ENCODE measurements around the gene BMPR1B.

BMPR1B gene

DNA sequence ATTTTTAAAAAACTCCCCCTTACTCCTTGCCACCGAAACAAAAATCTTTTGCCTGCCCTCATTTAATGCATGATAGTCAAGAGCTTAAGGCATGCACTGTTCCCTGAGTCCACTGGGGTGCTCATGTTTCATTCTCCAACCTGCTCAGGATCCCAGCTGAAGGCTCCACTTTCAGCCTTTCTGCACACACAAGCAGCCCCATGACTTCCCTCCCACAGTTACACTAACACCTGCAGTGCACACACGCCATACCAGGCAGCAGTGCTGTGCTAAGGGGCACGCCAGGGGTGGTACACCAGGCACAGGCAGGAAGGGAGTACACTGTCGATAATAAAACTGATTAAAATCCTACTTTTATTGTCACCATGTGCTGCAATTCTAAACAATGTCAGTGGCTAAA lies 385.2 kb downstream of the BMPR1B start:
- Histone ChIP-seq H3K4ac (ENCODE audit: low read depth, low read length) (no peak overlapping the region), H4K8ac (ENCODE audit: low read depth, low read length) (no peak overlapping the region), H3K9me3 (ENCODE audit: insufficient read depth, low read depth, low read length) (peaks cover 6% of the 10 kb centered on the region), H3K4me3 (ENCODE audit: low read depth, low read length) (no peak overlapping the region), H2AK5ac (ENCODE audit: low read length) (no peak overlapping the region), H3K36me3 (ENCODE audit: control insufficient read depth in 1 of 2, insufficient read depth in 2 of 2, low read length in 2 of 2) (no peaks in the 10 kb centered on the region), H3K14ac (ENCODE audit: low read length) (no peak overlapping the region), H3K79me1 (ENCODE audit: low read length) (no peaks in the 10 kb centered on the region), H2BK5ac (ENCODE audit: low read depth, low read length, poor library complexity) (no peak overlapping the region), H2BK12ac (ENCODE audit: low read length) (no peak overlapping the region), H3K27ac (ENCODE audit: low read depth, low read length) (no peak overlapping the region), H2AFZ (ENCODE audit: insufficient read depth, low read length, poor library complexity) (no peak overlapping the region), H3K23ac (ENCODE audit: low read length) (no peak overlapping the region), H3K79me2 (ENCODE audit: control insufficient read depth, insufficient read depth, low read length, poor library complexity) (no peaks in the 10 kb centered on the region), H3K4me2 (ENCODE audit: low read length) (no peak overlapping the region), H3K9ac (ENCODE audit: low read length) (no peak overlapping the region), H3K18ac (ENCODE audit: low read length) (no peak overlapping the region), H3K4me1 (ENCODE audit: control insufficient read depth in 1 of 2, insufficient read depth in 2 of 2, low read length in 2 of 2) (no peaks in the 10 kb centered on the region), H4K12ac (ENCODE audit: low read depth, low read length) (no peak overlapping the region), H2BK120ac (ENCODE audit: insufficient read depth, low read length, poor library complexity) (no peak overlapping the region), H4K91ac (ENCODE audit: low read depth, low read length) (no peak overlapping the region), H3K27me3 (ENCODE audit: insufficient read depth, low read length) (no peaks in the 10 kb centered on the region)
- WGBS (ENCODE audit: extremely low coverage, insufficient coverage, insufficient read length) = no CpG with 5 or more reads among the region's 4 CpGs
- no peak for DNase-seq

DNA sequence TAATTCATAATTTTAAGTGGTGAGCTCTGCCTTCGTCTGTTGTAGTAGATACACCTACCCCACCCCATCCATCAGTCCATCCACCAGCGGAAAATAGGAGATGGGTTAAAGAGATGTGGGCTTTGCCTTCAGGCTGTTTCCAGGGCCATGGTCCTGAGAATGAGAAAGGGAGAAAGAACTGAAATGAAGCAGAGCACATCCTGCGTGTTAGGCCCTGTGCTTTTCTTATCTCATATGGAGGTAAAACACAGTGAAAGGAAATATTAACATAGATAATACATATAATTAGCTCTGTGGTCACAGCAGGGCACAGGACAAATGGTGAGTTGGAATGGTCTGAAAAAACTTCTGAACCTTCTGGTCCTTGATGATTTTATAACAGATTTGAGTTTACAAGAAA lies 393.5 kb downstream of the BMPR1B start:
- H3K4me1 ChIP-seq (ENCODE audit: control insufficient read depth in 1 of 2, insufficient read depth in 2 of 2, low read length in 2 of 2) = peaks cover 0 to 2% of the 10 kb centered on the region in 2 experiments
- no peaks in the 10 kb centered on the region for H3K36me3 ChIP-seq (ENCODE audit: control insufficient read depth in 1 of 2, insufficient read depth in 2 of 2, low read length in 2 of 2)
- H3K79me2 ChIP-seq (ENCODE audit: control insufficient read depth, insufficient read depth, low read length, poor library complexity) = no peaks in the 10 kb centered on the region
- no peak overlapping the region for H4K8ac ChIP-seq (ENCODE audit: low read depth, low read length)
- H4K12ac ChIP-seq (ENCODE audit: low read depth, low read length) = no peak overlapping the region
- no peak overlapping the region for H2AK5ac ChIP-seq (ENCODE audit: low read length)
- H3K14ac ChIP-seq (ENCODE audit: low read length) = no peak overlapping the region
- no peak overlapping the region for H2BK120ac ChIP-seq (ENCODE audit: insufficient read depth, low read length, poor library complexity)
- no peak overlapping the region for H4K91ac ChIP-seq (ENCODE audit: low read depth, low read length)
- no peak for DNase-seq
- no peak overlapping the region for H3K18ac ChIP-seq (ENCODE audit: low read length)
- H3K79me1 ChIP-seq (ENCODE audit: low read length) = no peaks in the 10 kb centered on the region
- no peak overlapping the region for H2AFZ ChIP-seq (ENCODE audit: insufficient read depth, low read length, poor library complexity)
- H3K4me3 ChIP-seq (ENCODE audit: low read depth, low read length) = no peak overlapping the region
- WGBS (ENCODE audit: extremely low coverage, insufficient coverage, insufficient read length) = no CpG with 5 or more reads among the region's 3 CpGs
- no peak overlapping the region for H3K23ac ChIP-seq (ENCODE audit: low read length)
- no peak overlapping the region for H3K27ac ChIP-seq (ENCODE audit: low read depth, low read length)
- no peak overlapping the region for H2BK12ac ChIP-seq (ENCODE audit: low read length)
- H2BK5ac ChIP-seq (ENCODE audit: low read depth, low read length, poor library complexity) = no peak overlapping the region
- no peaks in the 10 kb centered on the region for H3K9me3 ChIP-seq (ENCODE audit: insufficient read depth, low read depth, low read length)
- no peak overlapping the region for H3K4me2 ChIP-seq (ENCODE audit: low read length)
- H3K27me3 ChIP-seq (ENCODE audit: insufficient read depth, low read length) = no peaks in the 10 kb centered on the region
- H3K4ac ChIP-seq (ENCODE audit: low read depth, low read length) = no peak overlapping the region
- H3K9ac ChIP-seq (ENCODE audit: low read length) = no peak overlapping the region

GRCh38 chr4:95153182-95153581 lies 395.4 kb downstream of the BMPR1B start:
- Histone ChIP-seq H4K91ac (ENCODE audit: low read depth, low read length) (no peak overlapping the region), H3K18ac (ENCODE audit: low read length) (no peak overlapping the region), H3K27me3 (ENCODE audit: insufficient read depth, low read length) (no peaks in the 10 kb centered on the region), H2BK120ac (ENCODE audit: insufficient read depth, low read length, poor library complexity) (peak overlapping the region; percentile 43), H2BK12ac (ENCODE audit: low read length) (no peak overlapping the region), H3K27ac (ENCODE audit: low read depth, low read length) (no peak overlapping the region), H2AK5ac (ENCODE audit: low read length) (no peak overlapping the region), H3K4me3 (ENCODE audit: low read depth, low read length) (no peak overlapping the region), H3K36me3 (ENCODE audit: control insufficient read depth in 1 of 2, insufficient read depth in 2 of 2, low read length in 2 of 2) (no peaks in the 10 kb centered on the region), H3K4me2 (ENCODE audit: low read length) (no peak overlapping the region), H4K12ac (ENCODE audit: low read depth, low read length) (no peak overlapping the region), H4K8ac (ENCODE audit: low read depth, low read length) (no peak overlapping the region), H2AFZ (ENCODE audit: insufficient read depth, low read length, poor library complexity) (no peak overlapping the region), H3K9me3 (ENCODE audit: insufficient read depth, low read depth, low read length) (no peaks in the 10 kb centered on the region), H3K23ac (ENCODE audit: low read length) (no peak overlapping the region), H3K79me1 (ENCODE audit: low read length) (no peaks in the 10 kb centered on the region), H3K79me2 (ENCODE audit: control insufficient read depth, insufficient read depth, low read length, poor library complexity) (no peaks in the 10 kb centered on the region), H3K9ac (ENCODE audit: low read length) (no peak overlapping the region), H3K14ac (ENCODE audit: low read length) (no peak overlapping the region), H3K4ac (ENCODE audit: low read depth, low read length) (no peak overlapping the region), H3K4me1 (ENCODE audit: control insufficient read depth in 1 of 2, insufficient read depth in 2 of 2, low read length in 2 of 2) (peaks cover 0 to 2% of the 10 kb centered on the region in 2 experiments), H2BK5ac (ENCODE audit: low read depth, low read length, poor library complexity) (no peak overlapping the region)
- DNase-seq = no peak
- WGBS (ENCODE audit: extremely low coverage, insufficient coverage, insufficient read length) = no CpG with 5 or more reads among the region's 5 CpGs

DNA sequence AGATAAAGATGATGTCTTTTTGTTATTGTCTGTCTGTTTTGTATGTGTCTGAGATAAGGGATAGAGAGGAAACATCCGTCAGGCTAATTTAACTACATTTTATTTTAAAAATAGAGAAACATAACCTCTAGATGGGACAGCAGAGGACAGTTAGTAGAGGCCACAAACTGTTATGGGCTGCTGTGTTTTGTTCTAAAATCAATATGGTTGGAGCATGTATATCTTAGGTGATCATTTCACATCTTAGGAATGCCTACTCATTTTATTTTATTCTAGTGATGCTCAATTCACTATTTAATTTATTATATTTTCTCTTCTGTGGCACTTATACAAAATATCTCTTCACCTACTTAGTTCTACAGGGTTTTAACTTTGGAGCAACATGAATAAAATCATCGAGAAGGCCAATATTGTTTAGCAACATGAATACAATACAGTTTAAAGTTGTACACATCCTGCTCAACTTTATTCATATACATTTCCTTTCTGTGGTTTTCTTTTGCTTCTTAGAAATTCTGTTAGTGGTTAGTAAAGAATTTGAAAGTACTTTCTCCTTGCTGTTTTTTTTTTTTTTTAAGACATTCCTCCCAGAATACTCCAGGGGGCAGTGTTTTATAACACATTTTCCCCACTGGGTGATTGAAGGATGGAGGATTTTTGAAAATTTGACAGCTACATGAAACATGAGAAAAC lies 398.1 kb downstream of the BMPR1B start:
- H3K14ac ChIP-seq (ENCODE audit: low read length) = no peak overlapping the region
- no peaks in the 10 kb centered on the region for H3K9me3 ChIP-seq (ENCODE audit: insufficient read depth, low read depth, low read length)
- H2AK5ac ChIP-seq (ENCODE audit: low read length) = no peak overlapping the region
- H3K27me3 ChIP-seq (ENCODE audit: insufficient read depth, low read length) = no peaks in the 10 kb centered on the region
- no peak overlapping the region for H3K9ac ChIP-seq (ENCODE audit: low read length)
- peaks cover 0 to 2% of the 10 kb centered on the region in 2 experiments for H3K4me1 ChIP-seq (ENCODE audit: control insufficient read depth in 1 of 2, insufficient read depth in 2 of 2, low read length in 2 of 2)
- H3K4ac ChIP-seq (ENCODE audit: low read depth, low read length) = no peak overlapping the region
- no peaks in the 10 kb centered on the region for H3K79me2 ChIP-seq (ENCODE audit: control insufficient read depth, insufficient read depth, low read length, poor library complexity)
- no peak overlapping the region for H3K27ac ChIP-seq (ENCODE audit: low read depth, low read length)
- no peak overlapping the region for H2BK5ac ChIP-seq (ENCODE audit: low read depth, low read length, poor library complexity)
- WGBS (ENCODE audit: extremely low coverage, insufficient coverage, insufficient read length) = no CpG with 5 or more reads among the region's 2 CpGs
- H2BK12ac ChIP-seq (ENCODE audit: low read length) = no peak overlapping the region
- H3K18ac ChIP-seq (ENCODE audit: low read length) = no peak overlapping the region
- H4K12ac ChIP-seq (ENCODE audit: low read depth, low read length) = no peak overlapping the region
- H3K4me3 ChIP-seq (ENCODE audit: low read depth, low read length) = no peak overlapping the region
- H4K8ac ChIP-seq (ENCODE audit: low read depth, low read length) = no peak overlapping the region
- H4K91ac ChIP-seq (ENCODE audit: low read depth, low read length) = no peak overlapping the region
- DNase-seq = peak; percentile 13 to 76
- H2AFZ ChIP-seq (ENCODE audit: insufficient read depth, low read length, poor library complexity) = no peak overlapping the region
- H2BK120ac ChIP-seq (ENCODE audit: insufficient read depth, low read length, poor library complexity) = no peak overlapping the region
- H3K36me3 ChIP-seq (ENCODE audit: control insufficient read depth in 1 of 2, insufficient read depth in 2 of 2, low read length in 2 of 2) = no peaks in the 10 kb centered on the region
- no peaks in the 10 kb centered on the region for H3K79me1 ChIP-seq (ENCODE audit: low read length)
- no peak overlapping the region for H3K23ac ChIP-seq (ENCODE audit: low read length)
- no peak overlapping the region for H3K4me2 ChIP-seq (ENCODE audit: low read length)

All from trophoblast cell (in vitro differentiated cells and primary cell).